NCI-H345 treated with DMSO at 0.1 percent for 48 hours (cell line): Measurements from ENCODE around the gene NIM1K.
"Not testable (repeated sequence)": the region's sequence is repeated elsewhere in the genome, so short reads cannot be mapped to it uniquely, and the experiment has no call there.

ENCODE experiments used
- DNase-seq: peaks from one replicate; lab custom pipeline; 2025; ENCODE audit not compliant: unreplicated experiment; lab: John Stamatoyannopoulos, UW

Gene NIM1K

DNA sequence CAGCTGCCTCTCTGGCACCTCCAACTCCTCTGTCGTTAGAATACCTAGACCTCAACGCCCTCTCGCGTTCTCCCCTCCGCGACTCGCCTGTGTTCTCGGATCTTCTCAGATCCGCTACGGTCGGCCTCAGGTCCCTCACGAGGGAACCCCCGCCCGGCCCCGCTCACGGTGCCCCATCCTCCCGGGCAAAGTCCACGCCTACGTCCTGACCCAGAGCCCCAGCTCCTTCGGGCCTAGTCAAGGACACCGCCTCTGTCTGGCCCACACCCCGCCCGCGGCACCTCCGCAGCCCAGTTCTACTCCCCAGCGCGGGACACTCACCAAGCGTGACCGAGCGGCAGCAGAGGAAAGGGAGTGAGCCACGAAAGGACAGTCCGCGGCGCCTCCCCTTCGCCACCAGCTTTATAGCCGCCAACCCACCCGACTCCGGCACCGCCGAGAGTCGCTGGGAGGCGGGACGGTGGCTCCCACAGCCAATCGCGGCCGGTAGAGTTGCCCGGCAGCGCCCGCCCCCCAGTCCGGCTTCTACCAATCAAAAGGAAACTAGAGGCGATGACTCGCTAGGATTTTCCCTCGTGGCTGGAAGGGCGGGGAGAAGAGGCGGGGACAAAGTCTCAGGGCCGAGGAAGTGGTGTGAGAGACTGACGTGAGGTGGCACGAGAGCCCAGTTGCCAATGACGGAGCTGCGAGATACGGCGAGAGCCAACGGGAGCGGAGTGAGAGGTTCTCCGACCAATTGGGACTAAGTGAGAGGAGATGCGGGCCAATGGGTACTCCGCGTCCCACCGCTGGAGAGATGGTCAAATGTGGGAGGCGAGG is 121.2 kb downstream of the NIM1K start, which contains the start of gene HMGCS1:
Gene HMGCS1 (minus strand): TSS at position 378 of the 819 bp plus-strand sequence. CDS start 14,447 bp downstream, outside the sequence.
- peak; percentile 99 for DNase-seq

- DNase-seq: peak; percentile 79
Observed at GRCh38 chr5:43313854-43314457, 121.9 kb downstream of the NIM1K start.

- no peak for DNase-seq
Observed at GRCh38 chr5:43314724-43315123, 122.7 kb downstream of the NIM1K start.

DNA sequence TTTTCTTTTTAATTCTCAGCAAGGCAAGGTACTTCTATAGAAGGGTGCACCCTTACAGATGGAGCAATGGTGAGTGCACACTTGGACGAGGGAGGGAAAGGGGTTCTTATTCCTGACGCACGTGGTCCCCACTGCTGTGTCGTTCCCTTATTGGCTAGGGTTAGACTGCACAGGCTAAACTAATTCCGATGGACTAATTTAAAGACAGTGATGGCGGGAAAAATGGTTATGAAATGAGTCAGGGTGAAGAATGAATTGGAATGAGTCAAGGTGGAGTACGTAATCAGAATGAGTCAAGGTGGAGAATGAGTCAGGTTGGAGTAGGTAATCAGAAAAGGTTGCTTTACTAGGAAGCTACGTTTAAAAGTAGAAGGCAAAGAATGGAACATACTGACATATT is 123.2 kb downstream of the NIM1K start:
- no peak for DNase-seq

DNA sequence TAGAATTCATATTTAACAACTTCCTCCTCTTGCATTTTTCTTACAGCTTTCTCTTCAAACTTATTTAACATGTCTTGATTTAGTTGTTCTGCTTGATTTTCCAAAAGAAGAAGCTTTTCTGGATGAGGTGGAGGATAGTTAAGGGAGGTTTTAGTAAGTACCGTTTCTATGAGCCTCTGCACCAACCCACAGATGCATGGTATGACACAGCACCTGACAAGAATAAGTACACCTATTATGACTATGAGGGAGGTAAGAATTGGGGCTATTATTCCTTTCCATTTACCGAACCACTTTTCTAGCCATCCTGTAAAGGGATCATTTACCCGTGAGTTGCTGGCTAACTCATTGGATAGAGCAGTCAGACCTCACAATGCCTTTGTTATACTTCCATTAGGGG is 123.7 kb downstream of the NIM1K start:
- no peak for DNase-seq

GRCh38 chr5:43316421-43316820 is 124.4 kb downstream of the NIM1K start:
- DNase-seq: no peak

- no peak for DNase-seq
Observed at GRCh38 chr5:43320846-43321245, 128.8 kb downstream of the NIM1K start.

DNA sequence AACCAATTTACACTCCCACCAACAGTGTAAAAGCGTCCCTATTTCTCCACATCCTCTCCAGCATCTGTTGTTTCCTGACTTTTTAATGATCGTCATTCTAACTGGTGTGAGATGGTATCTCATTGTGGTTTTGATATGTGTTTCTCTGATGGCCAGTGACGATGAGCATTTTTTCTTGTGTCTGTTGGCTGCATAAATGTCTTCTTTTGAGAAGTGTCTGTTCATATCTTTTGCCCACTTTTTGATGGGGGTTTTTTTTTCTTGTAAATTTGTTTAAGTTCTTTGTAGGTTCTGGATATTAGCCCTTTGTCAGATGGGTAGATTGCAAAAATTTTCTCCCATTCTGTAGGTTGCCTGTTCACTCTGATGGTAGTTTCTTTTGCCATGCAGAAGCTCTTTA is 131.5 kb downstream of the NIM1K start:
- not testable (repeated sequence) for DNase-seq

DNA sequence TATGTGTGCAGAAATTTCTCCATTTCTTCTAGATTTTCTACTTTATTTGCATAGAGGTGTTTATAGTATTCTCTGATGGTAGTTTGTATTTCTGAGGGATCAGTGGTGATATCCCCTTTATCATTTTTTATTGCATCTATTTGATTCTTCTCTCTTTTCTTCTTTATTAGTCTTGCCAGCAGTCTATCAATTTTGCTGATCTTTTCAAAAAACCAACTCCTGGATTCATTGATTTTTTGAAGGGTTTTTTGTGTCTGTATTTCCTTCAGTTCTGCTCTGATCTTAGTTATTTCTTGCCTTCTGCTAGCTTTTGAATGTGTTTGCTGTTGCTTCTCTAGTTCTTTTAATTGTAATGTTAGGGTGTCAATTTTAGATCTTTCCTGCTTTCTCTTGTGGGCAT is 133.6 kb downstream of the NIM1K start:
- DNase-seq: not testable (repeated sequence)
